ENCODE results near the gene PTPRB.

GRCh38 chr12:70486588-70486987, 150.6 kb downstream of the PTPRB start:
- TF ChIP-seq CBX3 (IDR thresholded peaks at IDR 0.05; ENCODE audit: low read depth): no peak
- TF ChIP-seq JUND (IDR thresholded peaks at IDR 0.05): no peak
- no peak for TF ChIP-seq CTCF (IDR thresholded peaks at IDR 0.05 in 2 of 3, conservative IDR thresholded peaks at IDR 0.05 in 1 of 3; ENCODE audit: borderline replicate concordance in 1 of 3, insufficient read depth in 1 of 3, low read depth in 2 of 3, low read length in 2 of 3)
- no peak for TF ChIP-seq YY1 (IDR thresholded peaks at IDR 0.05; ENCODE audit: extremely low read depth, insufficient replicate concordance, low read depth, low read length)
- no peak for TF ChIP-seq POLR2A (IDR thresholded peaks at IDR 0.05; ENCODE audit: borderline replicate concordance, extremely low read depth, insufficient read depth, insufficient read length)
- no peak for TF ChIP-seq EZH2phosphoT487 (IDR thresholded peaks at IDR 0.05; ENCODE audit: borderline replicate concordance)
- no peak for TF ChIP-seq SIN3A (IDR thresholded peaks at IDR 0.05; ENCODE audit: low read depth)
- TF ChIP-seq ZBTB33 (IDR thresholded peaks at IDR 0.05; ENCODE audit: extremely low read depth, insufficient replicate concordance, low read length): no peak
- TF ChIP-seq MAX (IDR thresholded peaks at IDR 0.05): no peak
- TF ChIP-seq POLR2AphosphoS5 (IDR thresholded peaks at IDR 0.05; ENCODE audit: low read depth, low read length): no peak
